PC-3 (cell line): ENCODE results near the gene PTPRB.

ENCODE experiments used
- EZH2 ChIP-seq: fragments of 300-600 bp; sonication (generic); IDR thresholded peaks from one replicate; pipeline ENCODE4 v1.6.1; 2017; ENCODE audit warnings: antibody characterized with exemption, mild to moderate bottlenecking, low read length; ENCODE audit not compliant: unreplicated experiment
- EZH2phosphoT487 ChIP-seq: fragments of 300-600 bp; sonication (generic); IDR thresholded peaks from 2 replicates; pipeline ENCODE4 v1.6.1; 2018; ENCODE audit warnings: mild to moderate bottlenecking, antibody characterized with exemption, low read length, borderline replicate concordance
- TF ChIP-seq, protein P1 (sequence below): fragments of 300-600 bp; sonication (generic); conservative IDR thresholded peaks from 2 replicates; pipeline ENCODE4 v1.5.1; 2017; ENCODE audit warnings: antibody characterized with exemption, low read depth, mild to moderate bottlenecking, low read length

DNA sequence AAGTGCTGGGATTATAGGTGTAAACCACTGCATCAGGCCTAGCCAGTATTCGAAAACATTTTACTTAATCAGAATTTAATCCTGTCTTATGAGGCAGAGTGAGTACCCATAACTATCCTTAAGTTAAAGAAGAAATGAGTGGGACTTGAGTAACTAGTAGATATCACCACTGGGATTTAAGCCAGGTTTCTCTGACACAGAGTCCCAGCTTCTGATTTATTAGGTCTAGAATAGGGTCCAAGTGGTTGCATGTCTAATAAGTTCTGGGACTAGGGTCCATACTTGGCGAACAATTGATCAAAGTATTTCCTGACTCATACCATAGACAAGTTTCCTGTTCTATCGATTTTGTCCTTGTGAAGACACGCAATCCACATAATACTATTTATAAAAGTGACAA, 18.9 kb downstream of the PTPRB start:
- TF ChIP-seq, protein P1, sequence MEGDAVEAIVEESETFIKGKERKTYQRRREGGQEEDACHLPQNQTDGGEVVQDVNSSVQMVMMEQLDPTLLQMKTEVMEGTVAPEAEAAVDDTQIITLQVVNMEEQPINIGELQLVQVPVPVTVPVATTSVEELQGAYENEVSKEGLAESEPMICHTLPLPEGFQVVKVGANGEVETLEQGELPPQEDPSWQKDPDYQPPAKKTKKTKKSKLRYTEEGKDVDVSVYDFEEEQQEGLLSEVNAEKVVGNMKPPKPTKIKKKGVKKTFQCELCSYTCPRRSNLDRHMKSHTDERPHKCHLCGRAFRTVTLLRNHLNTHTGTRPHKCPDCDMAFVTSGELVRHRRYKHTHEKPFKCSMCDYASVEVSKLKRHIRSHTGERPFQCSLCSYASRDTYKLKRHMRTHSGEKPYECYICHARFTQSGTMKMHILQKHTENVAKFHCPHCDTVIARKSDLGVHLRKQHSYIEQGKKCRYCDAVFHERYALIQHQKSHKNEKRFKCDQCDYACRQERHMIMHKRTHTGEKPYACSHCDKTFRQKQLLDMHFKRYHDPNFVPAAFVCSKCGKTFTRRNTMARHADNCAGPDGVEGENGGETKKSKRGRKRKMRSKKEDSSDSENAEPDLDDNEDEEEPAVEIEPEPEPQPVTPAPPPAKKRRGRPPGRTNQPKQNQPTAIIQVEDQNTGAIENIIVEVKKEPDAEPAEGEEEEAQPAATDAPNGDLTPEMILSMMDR: no peak
- no peak for TF ChIP-seq EZH2
- TF ChIP-seq EZH2phosphoT487: no peak
